OCI-LY3 (cell line): ENCODE results near the gene ANTXR2.

Experiments
- CTCF ChIP-seq: fragments of 200-600, 300-600 bp; sonication (generic); IDR thresholded peaks from 2 replicates; pipeline ENCODE4 v1.5.1; 2014; ENCODE audit warnings: antibody characterized with exemption, low read length, low read depth
- EZH2phosphoT487 ChIP-seq: fragments of 200-600 bp; shearing (Covaris generic); IDR thresholded peaks from 2 replicates; pipeline ENCODE4 v1.6.1; 2018; ENCODE audit warnings: antibody characterized with exemption, mixed run types, low read depth

DNA sequence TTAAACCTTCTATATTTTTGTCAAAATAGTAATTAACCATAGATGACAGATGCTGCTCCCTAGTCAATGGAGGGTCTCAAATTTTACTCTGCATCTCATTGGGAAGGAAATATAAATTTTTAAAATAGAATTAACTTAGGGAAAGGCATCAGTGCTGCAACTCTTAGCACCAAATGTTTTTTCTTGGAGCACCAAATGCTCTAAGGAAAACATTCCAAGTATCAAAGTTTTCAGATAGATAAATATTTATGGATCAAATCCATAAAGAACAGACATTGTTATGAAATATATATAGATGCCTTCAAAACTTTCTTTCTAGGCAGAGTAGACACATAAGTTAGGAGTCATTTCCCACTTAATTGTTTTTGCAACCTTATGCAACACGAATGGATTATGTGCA lies 168.7 kb downstream of the ANTXR2 start:
- TF ChIP-seq CTCF, result no peak
- TF ChIP-seq EZH2phosphoT487, result no peak
